GM23248 (cell line): ENCODE measurements around the gene RPS10. TPM values are rescaled to one million over a fixed set of nuclear protein-coding genes. Genes with fewer than 3 reads are reported as not detected.

Source experiments
- DNase-seq: peaks from one replicate; pipeline ENCODE4 v3.0.0-alpha.2; 2015
- H2AFZ ChIP-seq: fragments of 200-600 bp; sonication (generic); 2 replicates; pipeline ENCODE4 v1.6.1; 2016; ENCODE audit warnings: antibody characterized with exemption
- H3F3A ChIP-seq: fragments of 200-600 bp; sonication (generic); 2 replicates; pipeline ENCODE4 v1.6.1; 2016; ENCODE audit warnings: mild to moderate bottlenecking, antibody characterized with exemption, mixed run types; ENCODE audit not compliant: insufficient read depth
- H3K27ac ChIP-seq: fragments of 200-600 bp; sonication (generic); 2 replicates; pipeline ENCODE4 v1.5.1; 2016; ENCODE audit warnings: mild to moderate bottlenecking
- H3K27me3 ChIP-seq: fragments of 200-600 bp; sonication (generic); replicated peaks from 2 replicates; pipeline ENCODE4 v1.6.1; 2016; ENCODE audit warnings: mild to moderate bottlenecking; ENCODE audit not compliant: insufficient read depth
- H3K36me3 ChIP-seq: fragments of 200-600 bp; sonication (generic); 2 replicates; pipeline ENCODE4 v1.6.1; 2016; ENCODE audit warnings: low read depth, mild to moderate bottlenecking
- H3K4me1 ChIP-seq: fragments of 200-600 bp; sonication (generic); 2 replicates; pipeline ENCODE4 v1.6.1; 2016; ENCODE audit warnings: mild to moderate bottlenecking; ENCODE audit not compliant: insufficient read depth
- H3K4me2 ChIP-seq: fragments of 200-600 bp; sonication (generic); one replicate; pipeline ENCODE4 v1.6.1; 2016; ENCODE audit warnings: mild to moderate bottlenecking; ENCODE audit not compliant: unreplicated experiment
- H3K4me3 ChIP-seq: fragments of 200-600 bp; sonication (generic); 2 replicates; pipeline ENCODE4 v1.5.1; 2016; ENCODE audit warnings: mild to moderate bottlenecking
- H3K79me2 ChIP-seq: fragments of 200-600 bp; sonication (generic); 2 replicates; pipeline ENCODE4 v1.6.1; 2016; ENCODE audit warnings: mild to moderate bottlenecking; ENCODE audit not compliant: insufficient read depth
- H3K9ac ChIP-seq: fragments of 200-600 bp; sonication (generic); 2 replicates; pipeline ENCODE4 v1.6.1; 2016; ENCODE audit warnings: mild to moderate bottlenecking
- H3K9me2 ChIP-seq: fragments of 200-600 bp; sonication (generic); 2 replicates; pipeline ENCODE4 v1.6.1; 2016; ENCODE audit warnings: mixed run types, mild to moderate bottlenecking, moderate library complexity; ENCODE audit not compliant: insufficient read depth
- H3K9me3 ChIP-seq: fragments of 200-600 bp; sonication (generic); one replicate; pipeline ENCODE4 v1.6.1; 2017; ENCODE audit warnings: low read depth
- H4K20me1 ChIP-seq: fragments of 200-600 bp; sonication (generic); 2 replicates; pipeline ENCODE4 v1.6.0; 2016; ENCODE audit not compliant: insufficient read depth
- EZH2 ChIP-seq: fragments of 200-600 bp; sonication (generic); IDR thresholded peaks from 2 replicates; pipeline ENCODE4 v1.6.1; 2018; ENCODE audit warnings: antibody characterized with exemption, mild to moderate bottlenecking; ENCODE audit not compliant: insufficient read depth, poor library complexity, severe bottlenecking
- EZH2phosphoT487 ChIP-seq: fragments of 200-600 bp; sonication (generic); IDR thresholded peaks from 2 replicates; pipeline ENCODE4 v1.6.1; 2018; ENCODE audit warnings: antibody characterized with exemption, moderate library complexity, mild to moderate bottlenecking, low read depth; ENCODE audit not compliant: insufficient read depth
- WGBS, 2 experiments: methylation state at CpG; one replicate each; pipeline ENCODE4 v1.1.6; 2015 to 2017; ENCODE audit warnings: low lambda C conversion rate in 2 of 2, low coverage in 1 of 2; ENCODE audit errors: missing lambda C conversion rate in 2 of 2; 5-methylcytosine and 5-hydroxymethylcytosine counted together
- in situ Hi-C: fragments of 300-500 bp; cut with MboI; formaldehyde crosslinking; loops from 2 replicates; pipeline ENCODE4 v1.15.0; 2020
- polyA plus RNA-seq: library from polyadenylated mRNA; unstranded; fragments of >200 nt; fragmentation: Nextera tagmentation; extraction: Ambion mirVana; gene quantifications from 2 replicates; pipeline ENCODE4 v1.2.1, GENCODE V29; 2016
- total RNA-seq: library from RNA; depleted of rRNA; stranded (reverse); fragments of >200 nt; shearing (Covaris generic); gene quantifications from 2 replicates; pipeline ENCODE4 v1.2.3, GENCODE V29; 2014; rRNA removed

RPS10 gene
- total RNA-seq (1,857 and 2,539 TPM in 2 replicates), polyA plus RNA-seq (573 and 596 TPM in 2 replicates)

GRCh38 chr6:34425498-34426410 lies at the start of gene RPS10:
Gene RPS10, minus strand, starts transcription at chr6:34426069. Its CDS starts 848 bp downstream, at chr6:34425221.
- H3K4me2 ChIP-seq: peak within 1 kb of the TSS; percentile 98
- peaks cover 41% of the 10 kb centered on the region for H3F3A ChIP-seq
- H3K4me3 ChIP-seq: peak within 1 kb of the TSS; percentile 82
- H4K20me1 ChIP-seq: no peaks in the 10 kb centered on the region
- H3K79me2 ChIP-seq: peaks cover 49% of the 10 kb centered on the region
- TF ChIP-seq EZH2: no peak
- no peak for TF ChIP-seq EZH2phosphoT487
- 1% methylated on average over 46 to 58 of the region's 58 CpGs for WGBS, 2 experiments
- peak within 1 kb of the TSS; percentile 92 for H3K9ac ChIP-seq
- H3K27ac ChIP-seq: peak within 1 kb of the TSS; percentile 70
- in situ Hi-C loops: no loop called here
- DNase-seq: peak; percentile 96
- H3K9me3 ChIP-seq: no peaks in the 10 kb centered on the region
- no peaks in the 10 kb centered on the region for H3K9me2 ChIP-seq
- no peaks in the 10 kb centered on the region for H3K27me3 ChIP-seq
- peaks cover 35% of the 10 kb centered on the region for H3K36me3 ChIP-seq
- H2AFZ ChIP-seq: peak within 1 kb of the TSS; percentile 88
- 0 out of 2 replicates have a peak, but pooled peaks cover 9% of the 10 kb centered on the region for H3K4me1 ChIP-seq

- Histone ChIP-seq H3F3A (no peaks in the 10 kb centered on the region), H3K4me2 (no peak overlapping the region), H3K27me3 (0 out of 2 replicates have a peak, but pooled peaks cover 4% of the 10 kb centered on the region), H3K9me3 (no peaks in the 10 kb centered on the region), H3K36me3 (no peaks in the 10 kb centered on the region), H3K27ac (no peak overlapping the region), H3K4me3 (no peak overlapping the region), H2AFZ (no peak overlapping the region), H3K4me1 (no peaks in the 10 kb centered on the region), H4K20me1 (no peaks in the 10 kb centered on the region), H3K79me2 (no peaks in the 10 kb centered on the region), H3K9ac (no peak overlapping the region), H3K9me2 (no peaks in the 10 kb centered on the region)
- in situ Hi-C loops: no loop called here
- no peak for DNase-seq
- no peak for TF ChIP-seq EZH2phosphoT487
- TF ChIP-seq EZH2: no peak
- 48% methylated on average over 5 of the region's 5 CpGs for WGBS, 2 experiments
Measured at GRCh38 chr6:34475238-34475682, 49.4 kb upstream of the RPS10 start.

GRCh38 chr6:34474754-34475153 lies 48.9 kb upstream of the RPS10 start:
- no peak overlapping the region for H3K4me3 ChIP-seq
- no peaks in the 10 kb centered on the region for H3K79me2 ChIP-seq
- H4K20me1 ChIP-seq: no peaks in the 10 kb centered on the region
- 0 out of 2 replicates have a peak, but pooled peaks cover 4% of the 10 kb centered on the region for H3K27me3 ChIP-seq
- H3K9me2 ChIP-seq: no peaks in the 10 kb centered on the region
- no peaks in the 10 kb centered on the region for H3K4me1 ChIP-seq
- in situ Hi-C loops: no loop called here
- H3K36me3 ChIP-seq: no peaks in the 10 kb centered on the region
- TF ChIP-seq EZH2 (no peak), EZH2phosphoT487 (no peak)
- no peaks in the 10 kb centered on the region for H3F3A ChIP-seq
- H3K4me2 ChIP-seq: no peak overlapping the region
- DNase-seq: no peak
- WGBS, 2 experiments: 84% methylated on average over 2 of the region's 2 CpGs
- no peak overlapping the region for H2AFZ ChIP-seq
- H3K27ac ChIP-seq: no peak overlapping the region
- H3K9ac ChIP-seq: no peak overlapping the region
- H3K9me3 ChIP-seq: no peaks in the 10 kb centered on the region

- no peaks in the 10 kb centered on the region for H4K20me1 ChIP-seq
- no peak for DNase-seq
- WGBS, 2 experiments: 50 to 59% methylated on average over 1 of the region's 1 CpG
- H2AFZ ChIP-seq: no peak overlapping the region
- H3K4me1 ChIP-seq: no peaks in the 10 kb centered on the region
- no peaks in the 10 kb centered on the region for H3K9me2 ChIP-seq
- H3K4me2 ChIP-seq: no peak overlapping the region
- H3K9ac ChIP-seq: no peak overlapping the region
- no peaks in the 10 kb centered on the region for H3K79me2 ChIP-seq
- H3F3A ChIP-seq: no peaks in the 10 kb centered on the region
- TF ChIP-seq EZH2phosphoT487 (no peak), EZH2 (no peak)
- no peak overlapping the region for H3K4me3 ChIP-seq
- H3K27ac ChIP-seq: no peak overlapping the region
- 0 out of 2 replicates have a peak, but pooled peaks cover 4% of the 10 kb centered on the region for H3K27me3 ChIP-seq
- in situ Hi-C loops: no loop called here
- H3K36me3 ChIP-seq: no peaks in the 10 kb centered on the region
- H3K9me3 ChIP-seq: no peaks in the 10 kb centered on the region
Measured at GRCh38 chr6:34473967-34474366, 48.1 kb upstream of the RPS10 start.
